Ovary (tissue), 9 donors: ENCODE data around the gene SLC22A3. TPM values are rescaled to one million over a fixed set of nuclear protein-coding genes. Genes with fewer than 3 reads are reported as not detected.
"Not testable (repeated sequence)": the region's sequence is repeated elsewhere in the genome, so short reads cannot be mapped to it uniquely, and the experiment has no call there.

Source experiments
- DNase-seq, 5 donors: peaks; one replicate each; pipeline ENCODE4 v3.0.0-alpha.2; 2019 to 2020
- H3K27ac ChIP-seq, 2 donors: fragments of 200-600 bp; one replicate each; pipeline versions ENCODE4 v1.5.1 to v1.8.0; 2019 to 2022
- H3K27me3 ChIP-seq: fragments of 200-600 bp; one replicate; pipeline ENCODE4 v1.8.0; 2022
- H3K36me3 ChIP-seq: fragments of 200-600 bp; sonication (generic); one replicate; pipeline ENCODE4 v1.5.1; 2019
- H3K4me1 ChIP-seq: one replicate; pipeline ENCODE4 v1.8.1; 2013; ENCODE audit warnings: mild to moderate bottlenecking, moderate library complexity; ENCODE audit not compliant: insufficient read depth
- H3K4me3 ChIP-seq: fragments of 200-600 bp; sonication (generic); one replicate; pipeline ENCODE4 v1.5.1; 2017
- H3K9me3 ChIP-seq, 2 donors: fragments of 200-600 bp in 1 of 2; sonication (generic) in 1 of 2; one replicate each; pipeline versions ENCODE4 v1.5.1 to v1.8.1; 2013 to 2019; ENCODE audit warnings: mild to moderate bottlenecking in 1 of 2, moderate library complexity in 1 of 2
- CTCF ChIP-seq, 3 donors: fragments of 450-650 bp in 2 of 3; fragments of 200-600 bp in 1 of 3; IDR thresholded peaks; one replicate each; pipeline versions ENCODE4 v1.5.1 to v1.8.0; 2016 to 2022; ENCODE audit warnings: antibody characterized with exemption in 3 of 3, mild to moderate bottlenecking in 1 of 3
- EP300 ChIP-seq: sonication (generic); formaldehyde crosslinking; IDR thresholded peaks from one replicate; pipeline ENCODE4 v1.6.1; 2017; ENCODE audit warnings: antibody characterized with exemption
- POLR2A ChIP-seq: fragments of 450-650 bp; IDR thresholded peaks from one replicate; pipeline ENCODE4 v1.6.1; 2017; ENCODE audit warnings: antibody characterized with exemption, mild to moderate bottlenecking, moderate library complexity
- WGBS, 3 donors: extraction: QIAGEN DNeasy Blood & Tissue Kit in 1 of 3; methylation state at CpG; one replicate each; pipeline versions ENCODE4 v1.1.5 to v1.1.7; 2013 to 2017; 5-methylcytosine and 5-hydroxymethylcytosine counted together
- intact Hi-C, 4 donors: fragments of 100-400 bp; cut with DNase I; formaldehyde crosslinking; loops; one replicate each; pipeline versions ENCODE4 v1.11.0 to v1.15.1; 2022 to 2023
- polyA plus RNA-seq, 2 donors: library from polyadenylated mRNA; stranded (reverse); fragments of 200-250 nt in 1 of 2; fragments of 350-450 nt in 1 of 2; fragmentation: Illumina TruSeq in 1 of 2; extraction: RNeasy Lipid Tissue Mini Kit (QIAGEN cat#74804) in 1 of 2; gene quantifications; one replicate each; pipeline ENCODE4 v1.2.3, GENCODE V29; 2013 to 2014
- total RNA-seq, 7 donors: library from RNA; depleted of rRNA in 2 of 7; stranded (reverse); fragments of >200 nt in 2 of 7; fragmentation: NEBNext Ultra II Directional in 3 of 7; extraction: Animal tissue kit (Norgen Biotek cat#: 25700) in 3 of 7; gene quantifications; one replicate each; pipeline versions ENCODE4 v1.1.0 to v1.2.4, GENCODE V29; 2016 to 2023
- donor health status: DM: no; HTN: no; CAD: no; lungs with moderate emphysema.
- donor health status: DM: no; HTN: no; CAD: no.
- donor health status: Bipolar disorder and iron deficiency.
- donor health status: DM: yes; HTN: yes; CAD: no.
- donor health status: DM: no; HTN: no; CAD: no.
- donor health status: DM: yes; HTN: yes; CAD: no.

Gene SLC22A3
- total and polyA plus RNA-seq, 9 donors: 13.5 to 42.5 (median 30.5) TPM

DNA sequence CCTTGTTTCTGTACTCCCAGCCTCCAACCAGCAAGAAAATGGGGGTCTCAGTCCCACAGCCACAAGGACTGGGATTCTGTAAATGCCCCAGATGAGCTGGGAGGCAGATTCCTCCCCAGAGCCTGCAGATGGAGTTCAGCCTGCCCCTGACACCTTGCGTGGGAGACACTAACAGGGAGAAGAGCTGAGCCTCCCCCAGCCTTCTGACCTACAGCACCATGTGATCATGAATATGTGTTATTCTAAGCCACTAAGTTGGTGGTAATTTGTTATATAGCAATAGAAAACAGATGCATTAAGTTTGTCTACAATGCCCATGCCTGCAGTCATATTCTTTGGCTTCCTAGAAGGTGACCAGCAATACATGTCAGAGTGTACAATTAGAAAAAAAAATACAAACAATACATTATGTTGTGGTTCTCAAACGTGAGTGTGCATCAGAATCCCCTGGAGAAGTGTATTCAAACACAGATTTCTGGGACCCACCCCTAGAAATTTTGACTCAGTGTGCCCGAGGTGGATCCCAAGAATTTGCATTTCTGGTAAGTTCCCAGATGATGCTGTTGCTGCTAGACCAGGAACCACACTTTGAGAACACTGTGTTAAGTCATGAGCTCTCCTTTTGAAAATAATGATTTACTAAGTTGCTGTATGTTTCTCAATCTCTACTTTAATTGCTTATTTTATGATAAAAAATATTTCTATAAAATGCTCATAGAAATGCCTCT is 39.9 kb downstream of the SLC22A3 start:
- intact Hi-C loops: no loop called here

GRCh38 chr6:160388922-160389321 is 40.7 kb downstream of the SLC22A3 start:
- Histone ChIP-seq H3K4me3 (no peak overlapping the region), H3K27me3 (no peaks in the 10 kb centered on the region), H3K36me3 (no peaks in the 10 kb centered on the region), H3K27ac (no peak overlapping the region), H3K9me3 (no peaks in the 10 kb centered on the region), H3K4me1 (peaks cover 9% of the 10 kb centered on the region)
- WGBS, 3 donors: 83 to 94% (median 90%) methylated on average over 4 of the region's 4 CpGs
- intact Hi-C loops: no loop called here
- no peak for DNase-seq
- TF ChIP-seq POLR2A: no peak
- no peak for TF ChIP-seq EP300

More for the DNA sequence above, 39.9 kb downstream of the SLC22A3 start:
- no peak for DNase-seq
- Histone ChIP-seq H3K27ac (no peak overlapping the region), H3K9me3 (no peaks in the 10 kb centered on the region), H3K27me3 (no peaks in the 10 kb centered on the region), H3K4me3 (no peak overlapping the region), H3K4me1 (peaks cover 9% of the 10 kb centered on the region), H3K36me3 (no peaks in the 10 kb centered on the region)
- WGBS, 3 donors: 53 to 63% (median 62%) methylated on average over 3 of the region's 3 CpGs
- TF ChIP-seq EP300: no peak
- TF ChIP-seq POLR2A: no peak
- no peak for TF ChIP-seq CTCF (IDR thresholded peaks at IDR 0.05)

DNA sequence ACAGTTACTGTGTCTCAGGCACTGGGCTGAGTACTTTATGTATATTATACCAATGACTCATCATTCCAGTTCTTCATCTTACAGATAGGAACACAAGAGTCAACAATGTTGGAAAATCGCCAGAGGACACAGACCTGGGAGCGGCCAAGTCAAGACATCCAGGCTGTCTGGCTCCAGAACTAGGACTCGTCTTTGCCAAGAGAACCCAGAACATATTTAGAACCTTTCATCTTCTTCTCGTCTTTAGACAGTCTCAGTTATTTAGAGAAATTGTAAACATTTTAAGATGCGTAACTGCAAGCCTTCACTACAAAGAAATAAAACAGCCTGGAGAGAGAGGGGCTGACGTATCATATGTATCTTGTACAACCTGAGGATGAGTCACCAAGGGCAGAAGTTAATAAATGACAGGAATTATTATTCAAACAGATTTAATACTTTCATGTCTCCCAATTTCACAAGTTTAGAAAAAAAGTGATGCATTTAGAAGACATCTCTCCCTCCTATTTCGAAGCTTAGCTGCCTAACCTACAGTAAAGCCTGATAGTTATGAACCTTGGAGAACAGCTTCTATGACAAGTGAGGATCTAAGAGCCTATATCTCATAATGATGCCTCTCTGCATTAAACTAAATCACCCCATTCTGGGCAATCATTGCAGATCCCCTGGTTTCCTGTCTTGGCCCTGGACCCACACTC is 43.4 kb downstream of the SLC22A3 start:
- no peaks in the 10 kb centered on the region for H3K36me3 ChIP-seq
- DNase-seq: no peak
- H3K4me3 ChIP-seq: no peak overlapping the region
- H3K9me3 ChIP-seq: no peaks in the 10 kb centered on the region
- 60 to 74% (median 71%) methylated on average over 7 of the region's 7 CpGs for WGBS, 3 donors
- H3K27me3 ChIP-seq: no peaks in the 10 kb centered on the region
- TF ChIP-seq POLR2A (no peak), EP300 (no peak), CTCF (IDR thresholded peaks at IDR 0.05) (no peak)
- intact Hi-C loops: no loop called here
- no peak overlapping the region for H3K27ac ChIP-seq
- H3K4me1 ChIP-seq: peaks cover 9% of the 10 kb centered on the region

GRCh38 chr6:160393442-160393841 is 45.3 kb downstream of the SLC22A3 start:
- 93 to 100% (median 100%) methylated on average over 1 of the region's 1 CpG for WGBS, 3 donors
- H3K4me1 ChIP-seq, H3K36me3 ChIP-seq, H3K27me3 ChIP-seq, intact Hi-C loops, H3K27ac ChIP-seq, H3K9me3 ChIP-seq, H3K4me3 ChIP-seq, DNase-seq: not testable (repeated sequence)

DNA sequence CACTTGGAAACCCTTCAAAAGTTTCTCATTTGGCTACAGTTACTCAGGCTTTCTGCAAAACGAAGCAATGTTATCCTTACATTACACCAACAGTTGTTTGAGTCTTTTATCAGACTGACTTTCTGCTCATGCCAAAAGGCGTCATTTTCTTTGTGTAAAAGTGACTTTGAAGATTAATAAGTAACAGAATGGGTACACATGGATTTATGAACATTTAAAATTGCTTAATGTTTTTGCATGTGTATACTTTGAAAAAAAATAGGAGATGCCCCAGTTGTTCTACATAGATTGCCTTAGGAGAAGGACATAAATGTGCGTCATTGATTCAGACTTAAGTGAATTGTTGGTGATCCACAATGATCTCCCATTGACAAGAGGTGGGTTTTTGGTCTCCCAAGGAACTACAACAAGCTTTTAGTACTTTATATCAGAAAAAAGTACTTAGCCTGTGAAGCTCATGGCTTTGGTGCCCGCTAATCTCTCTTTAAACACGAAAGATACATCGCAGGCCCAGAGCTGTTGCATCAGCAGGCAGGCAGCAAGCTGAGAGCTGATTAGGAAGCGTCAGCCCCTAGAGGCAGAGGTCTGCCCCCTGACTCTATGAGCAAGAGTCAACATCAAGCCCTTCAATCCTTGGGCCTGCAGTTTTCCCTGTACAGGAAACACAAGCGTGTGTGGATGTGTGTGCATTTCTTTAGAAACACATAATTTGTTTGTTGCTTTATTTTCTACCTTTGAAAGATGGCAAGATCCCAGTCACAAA is 45.9 kb downstream of the SLC22A3 start:
- intact Hi-C loops: no loop called here
- peaks cover 2% of the 10 kb centered on the region for H3K4me1 ChIP-seq
- peak in 1 of 5 donors; percentile 48 for DNase-seq
- no peaks in the 10 kb centered on the region for H3K36me3 ChIP-seq
- no peak overlapping the region for H3K4me3 ChIP-seq
- no peaks in the 10 kb centered on the region for H3K27me3 ChIP-seq
- H3K27ac ChIP-seq: no peak overlapping the region
- 53 to 65% (median 61%) methylated on average over 8 of the region's 8 CpGs for WGBS, 3 donors
- H3K9me3 ChIP-seq: no peaks in the 10 kb centered on the region
- no peak for TF ChIP-seq CTCF (IDR thresholded peaks at IDR 0.05)
